ENCODE data around the gene THAP3.
"Not testable (repeated sequence)": the region's sequence is repeated elsewhere in the genome, so short reads cannot be mapped to it uniquely, and the experiment has no call there.

- not testable (repeated sequence) for TF ChIP-seq ZNF274 (IDR thresholded peaks at IDR 0.05; ENCODE audit: borderline replicate concordance, extremely low read depth, low read length); EZH2 (IDR thresholded peaks at IDR 0.05; ENCODE audit: low read depth, low read length, severe bottlenecking); PHF8 (conservative IDR thresholded peaks at IDR 0.05; ENCODE audit: low read depth, low read length); POLR2A (IDR thresholded peaks at IDR 0.05; ENCODE audit: control extremely low read depth in 1 of 2, low read depth in 2 of 2, low read length in 2 of 2); MAX (IDR thresholded peaks at IDR 0.05)
- TF ChIP-seq, protein P1, sequence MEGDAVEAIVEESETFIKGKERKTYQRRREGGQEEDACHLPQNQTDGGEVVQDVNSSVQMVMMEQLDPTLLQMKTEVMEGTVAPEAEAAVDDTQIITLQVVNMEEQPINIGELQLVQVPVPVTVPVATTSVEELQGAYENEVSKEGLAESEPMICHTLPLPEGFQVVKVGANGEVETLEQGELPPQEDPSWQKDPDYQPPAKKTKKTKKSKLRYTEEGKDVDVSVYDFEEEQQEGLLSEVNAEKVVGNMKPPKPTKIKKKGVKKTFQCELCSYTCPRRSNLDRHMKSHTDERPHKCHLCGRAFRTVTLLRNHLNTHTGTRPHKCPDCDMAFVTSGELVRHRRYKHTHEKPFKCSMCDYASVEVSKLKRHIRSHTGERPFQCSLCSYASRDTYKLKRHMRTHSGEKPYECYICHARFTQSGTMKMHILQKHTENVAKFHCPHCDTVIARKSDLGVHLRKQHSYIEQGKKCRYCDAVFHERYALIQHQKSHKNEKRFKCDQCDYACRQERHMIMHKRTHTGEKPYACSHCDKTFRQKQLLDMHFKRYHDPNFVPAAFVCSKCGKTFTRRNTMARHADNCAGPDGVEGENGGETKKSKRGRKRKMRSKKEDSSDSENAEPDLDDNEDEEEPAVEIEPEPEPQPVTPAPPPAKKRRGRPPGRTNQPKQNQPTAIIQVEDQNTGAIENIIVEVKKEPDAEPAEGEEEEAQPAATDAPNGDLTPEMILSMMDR (IDR thresholded peaks at IDR 0.05; ENCODE audit: control extremely low read depth in 1 of 3, insufficient read depth in 1 of 3, low read depth in 1 of 3, low read length in 3 of 3), result not testable (repeated sequence)
Measured at GRCh38 chr1:6640867-6641266, 16.2 kb downstream of the THAP3 start.

All from H1 (cell line).